Measurements from ENCODE around the gene FAM53B. TPM values are rescaled to one million over a fixed set of nuclear protein-coding genes. Genes with fewer than 3 reads are reported as not detected.

Gene FAM53B
- total RNA-seq, 1 donor from 2014 or later = 9.2 TPM

GRCh38 chr10:124708922-124709520 is 35.2 kb downstream of the FAM53B start:
- H3K4me3 ChIP-seq (ENCODE audit: low read depth, low read length) = no peak overlapping the region
- TF ChIP-seq, protein P1, sequence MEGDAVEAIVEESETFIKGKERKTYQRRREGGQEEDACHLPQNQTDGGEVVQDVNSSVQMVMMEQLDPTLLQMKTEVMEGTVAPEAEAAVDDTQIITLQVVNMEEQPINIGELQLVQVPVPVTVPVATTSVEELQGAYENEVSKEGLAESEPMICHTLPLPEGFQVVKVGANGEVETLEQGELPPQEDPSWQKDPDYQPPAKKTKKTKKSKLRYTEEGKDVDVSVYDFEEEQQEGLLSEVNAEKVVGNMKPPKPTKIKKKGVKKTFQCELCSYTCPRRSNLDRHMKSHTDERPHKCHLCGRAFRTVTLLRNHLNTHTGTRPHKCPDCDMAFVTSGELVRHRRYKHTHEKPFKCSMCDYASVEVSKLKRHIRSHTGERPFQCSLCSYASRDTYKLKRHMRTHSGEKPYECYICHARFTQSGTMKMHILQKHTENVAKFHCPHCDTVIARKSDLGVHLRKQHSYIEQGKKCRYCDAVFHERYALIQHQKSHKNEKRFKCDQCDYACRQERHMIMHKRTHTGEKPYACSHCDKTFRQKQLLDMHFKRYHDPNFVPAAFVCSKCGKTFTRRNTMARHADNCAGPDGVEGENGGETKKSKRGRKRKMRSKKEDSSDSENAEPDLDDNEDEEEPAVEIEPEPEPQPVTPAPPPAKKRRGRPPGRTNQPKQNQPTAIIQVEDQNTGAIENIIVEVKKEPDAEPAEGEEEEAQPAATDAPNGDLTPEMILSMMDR (conservative IDR thresholded peaks at IDR 0.05; ENCODE audit: low read depth, low read length) = no peak

GRCh38 chr10:124708246-124708779 is 35.9 kb downstream of the FAM53B start:
- TF ChIP-seq, protein P1 (conservative IDR thresholded peaks at IDR 0.05; ENCODE audit: low read depth, low read length) = no peak
- no peak overlapping the region for H3K4me3 ChIP-seq (ENCODE audit: low read depth, low read length)
- no peak for DNase-seq (ENCODE audit: low read depth)

More at GRCh38 chr10:124708922-124709520, 35.2 kb downstream of the FAM53B start:
- no peak for DNase-seq (ENCODE audit: low read depth)

- TF ChIP-seq, protein P1 (conservative IDR thresholded peaks at IDR 0.05; ENCODE audit: low read depth, low read length) = no peak
- no peak overlapping the region for H3K4me3 ChIP-seq (ENCODE audit: low read depth, low read length)
- DNase-seq (ENCODE audit: low read depth) = no peak
Measured at GRCh38 chr10:124707551-124707950, 36.6 kb downstream of the FAM53B start.

- no peak for DNase-seq (ENCODE audit: low read depth)
- H3K4me3 ChIP-seq (ENCODE audit: low read depth, low read length) = no peak overlapping the region
- TF ChIP-seq, protein P1 (conservative IDR thresholded peaks at IDR 0.05; ENCODE audit: low read depth, low read length) = no peak
Measured at GRCh38 chr10:124707144-124707467, 37.1 kb downstream of the FAM53B start.

GRCh38 chr10:124706462-124707143 is 37.6 kb downstream of the FAM53B start:
- H3K4me3 ChIP-seq (ENCODE audit: low read depth, low read length) = no peak overlapping the region
- no peak for DNase-seq (ENCODE audit: low read depth)
- TF ChIP-seq, protein P1 (conservative IDR thresholded peaks at IDR 0.05; ENCODE audit: low read depth, low read length) = no peak

- TF ChIP-seq, protein P1 (conservative IDR thresholded peaks at IDR 0.05; ENCODE audit: low read depth, low read length) = peak; percentile 23
- H3K4me3 ChIP-seq (ENCODE audit: low read depth, low read length) = no peak overlapping the region
Measured at GRCh38 chr10:124705817-124706461, 38.2 kb downstream of the FAM53B start.

More at GRCh38 chr10:124705817-124706461, 38.2 kb downstream of the FAM53B start:
- DNase-seq (ENCODE audit: low read depth) = no peak
